CD8-positive, alpha-beta memory T cell (primary cell): Measurements from ENCODE around the gene SPACA4. TPM values are rescaled to one million over a fixed set of nuclear protein-coding genes. Genes with fewer than 3 reads are reported as not detected.

Experiments used
- CTCF ChIA-PET: fragments of 350-600 bp; sonication (Branson Sonifier 250); formaldehyde crosslinking; loops from one replicate; lab custom pipeline; 2021; ENCODE audit warnings: antibody characterized with exemption; lab: Charles Lee
- POLR2A ChIA-PET: fragments of 350-600 bp; sonication (Branson Sonifier 250); formaldehyde crosslinking; loops from one replicate; lab custom pipeline; 2021; ENCODE audit warnings: antibody characterized with exemption; lab: Charles Lee
- DNase-seq, 5 donors: peaks; one replicate each; pipeline versions ENCODE4 v3.0.0 to v3.0.0-alpha.2; 2020 to 2022; ENCODE audit warnings: mixed read lengths in 1 of 5
- H3K27ac ChIP-seq: one replicate; pipeline ENCODE4 v1.7.0; 2013; ENCODE audit warnings: low read depth, mild to moderate bottlenecking, low read length, moderate library complexity
- H3K27me3 ChIP-seq: 2 replicates; pipeline ENCODE4 v1.7.0; 2013; ENCODE audit warnings: low read length, mild to moderate bottlenecking; ENCODE audit not compliant: insufficient read depth, poor library complexity, severe bottlenecking
- H3K36me3 ChIP-seq: 2 replicates; pipeline ENCODE4 v1.7.0; 2013; ENCODE audit warnings: mild to moderate bottlenecking, low read length, moderate library complexity; ENCODE audit not compliant: insufficient read depth
- H3K4me1 ChIP-seq: 2 replicates; pipeline ENCODE4 v1.7.0; 2013; ENCODE audit warnings: mild to moderate bottlenecking, low read length, moderate library complexity; ENCODE audit not compliant: insufficient read depth
- H3K4me3 ChIP-seq: 2 replicates; pipeline ENCODE4 v1.7.0; 2013; ENCODE audit warnings: mild to moderate bottlenecking, low read length
- H3K9me3 ChIP-seq: 2 replicates; pipeline ENCODE4 v1.7.0; 2013; ENCODE audit warnings: mild to moderate bottlenecking, low read length
- H3K27ac Mint-ChIP-seq, 8 donors: one replicate each; pipeline ENCODE4 v1.8.0; 2020 to 2021; ENCODE audit warnings: mixed read lengths in 8 of 8, mild to moderate bottlenecking in 6 of 8, inconsistent platforms in 3 of 8, moderate library complexity in 3 of 8
- H3K27me3 Mint-ChIP-seq, 2 donors: one replicate each; pipeline ENCODE4 v1.8.0; 2020 to 2021; ENCODE audit warnings: mixed read lengths in 2 of 2, mild to moderate bottlenecking in 1 of 2, moderate library complexity in 1 of 2
- H3K36me3 Mint-ChIP-seq, 3 donors: one replicate each; pipeline ENCODE4 v1.8.0; 2020 to 2021; ENCODE audit warnings: mixed read lengths in 3 of 3, inconsistent platforms in 1 of 3, mild to moderate bottlenecking in 1 of 3
- H3K4me1 Mint-ChIP-seq, 3 donors: one replicate each; pipeline ENCODE4 v1.8.0; 2020 to 2021; ENCODE audit warnings: mixed read lengths in 3 of 3, inconsistent platforms in 1 of 3, mild to moderate bottlenecking in 1 of 3
- H3K4me3 Mint-ChIP-seq, 7 donors: one replicate each; pipeline ENCODE4 v1.8.0; 2020 to 2021; ENCODE audit warnings: mixed read lengths in 7 of 7, mild to moderate bottlenecking in 6 of 7, moderate library complexity in 4 of 7, inconsistent platforms in 2 of 7
- H3K9me3 Mint-ChIP-seq, 5 donors: one replicate each; pipeline ENCODE4 v1.8.0; 2020 to 2022; ENCODE audit warnings: mixed read lengths in 5 of 5, mild to moderate bottlenecking in 3 of 5, moderate library complexity in 2 of 5, inconsistent platforms in 1 of 5
- polyA plus RNA-seq: library from polyadenylated mRNA; unstranded; fragments of 300-500 nt; fragmentation: Illumina TruSeq; gene quantifications from one replicate; pipeline ENCODE4 v1.2.3, GENCODE V29; 2021
- total RNA-seq, 2 experiments: library from RNA; stranded (reverse); gene quantifications; one replicate each; pipeline ENCODE4 v1.2.3, GENCODE V29; 2021

The SPACA4 gene
- total and polyA plus RNA-seq, 3 experiments from 2014 or later = not detected

GRCh38 chr19:48636859-48637448, 30.4 kb downstream of the SPACA4 start, which contains the start of gene DBP:
Gene DBP (minus strand): TSS chr19:48637379. CDS start chr19:48636994, 385 bp downstream.
- Mint-ChIP-seq H3K36me3 (peaks cover 0 to 33% (median 0%) of the 10 kb centered on the region in 3 donors), H3K27me3 (peaks cover 0 to 2% of the 10 kb centered on the region in 2 donors), H3K27ac (peak within 1 kb of the TSS; percentile 88 to 100 (median 98)), H3K9me3 (peaks cover 0 to 2% (median 0%) of the 10 kb centered on the region in 5 donors), H3K4me1 (peaks cover 35 to 69% (median 42%) of the 10 kb centered on the region in 3 donors), H3K4me3 (peak within 1 kb of the TSS; percentile 84 to 100 (median 98))
- peak within 1 kb of the TSS; percentile 97 for H3K27ac ChIP-seq
- H3K36me3 ChIP-seq = peaks cover 11% of the 10 kb centered on the region
- peak within 1 kb of the TSS; percentile 97 for H3K4me3 ChIP-seq
- POLR2A ChIA-PET = interaction anchor here (0.9 to 2.7 kb wide), 6 partner anchors 9 to 387 kb away, joined by 3 to 23 read pairs (median 5); partner anchors contain the start of genes CA11, RPL18 and SPHK2
- CTCF ChIA-PET = interaction anchor here (1.2 to 2.3 kb wide), 2 partner anchors 9 to 28 kb away, joined by 3 to 14 read pairs; partner anchors contain the start of gene CA11
- H3K9me3 ChIP-seq = no peaks in the 10 kb centered on the region
- H3K4me1 ChIP-seq = peaks cover 45% of the 10 kb centered on the region
- no peaks in the 10 kb centered on the region for H3K27me3 ChIP-seq
- peak in 2 of 5 donors; percentile 20 to 67 for DNase-seq

GRCh38 chr19:48637449-48637947, 31.0 kb downstream of the SPACA4 start:
- Histone ChIP-seq H3K4me1 (peaks cover 44% of the 10 kb centered on the region), H3K27me3 (no peaks in the 10 kb centered on the region), H3K36me3 (peaks cover 10% of the 10 kb centered on the region), H3K27ac (peak overlapping the region; percentile 97), H3K9me3 (no peaks in the 10 kb centered on the region), H3K4me3 (peak overlapping the region; percentile 97)
- ChIA-PET CTCF (interaction anchor here (0.7 to 2.3 kb wide), 3 partner anchors 8 to 28 kb away, joined by 3 to 14 read pairs (median 4); partner anchors contain the start of gene CA11), POLR2A (interaction anchor here (0.5 to 2.7 kb wide), 8 partner anchors 8 to 388 kb away, joined by 3 to 23 read pairs (median 4); partner anchors contain the start of genes CA11, RPL18 and SPHK2)
- peak; percentile 99 to 100 (median 100) for DNase-seq
- peaks cover 0 to 28% (median 0%) of the 10 kb centered on the region in 3 donors for H3K36me3 Mint-ChIP-seq
- peak overlapping the region; percentile 84 to 100 (median 98) for H3K4me3 Mint-ChIP-seq
- H3K27me3 Mint-ChIP-seq = peaks cover 0 to 2% of the 10 kb centered on the region in 2 donors
- H3K27ac Mint-ChIP-seq = peak overlapping the region; percentile 88 to 100 (median 98)
- H3K9me3 Mint-ChIP-seq = peaks cover 0 to 2% (median 0%) of the 10 kb centered on the region in 5 donors
- H3K4me1 Mint-ChIP-seq = peaks cover 35 to 67% (median 42%) of the 10 kb centered on the region in 3 donors

- H3K4me3 Mint-ChIP-seq = peak overlapping the region; percentile 84 to 100 (median 98)
- H3K27me3 Mint-ChIP-seq = peaks cover 0 to 2% of the 10 kb centered on the region in 2 donors
- H3K27ac ChIP-seq = peak overlapping the region; percentile 97
- peak overlapping the region; percentile 88 to 100 (median 98) for H3K27ac Mint-ChIP-seq
- no peaks in the 10 kb centered on the region for H3K9me3 ChIP-seq
- H3K36me3 Mint-ChIP-seq = peaks cover 0 to 21% (median 0%) of the 10 kb centered on the region in 3 donors
- H3K4me3 ChIP-seq = peak overlapping the region; percentile 93
- ChIA-PET CTCF (interaction anchor here (0.7 to 2.3 kb wide), 3 partner anchors 8 to 29 kb away, joined by 3 to 14 read pairs (median 4); partner anchors contain the start of gene CA11), POLR2A (interaction anchor here (0.5 to 2.7 kb wide), 10 partner anchors 8 to 1364 kb away, joined by 3 to 23 read pairs (median 4); partner anchors contain the start of genes CA11, RPL18 and SPHK2)
- H3K4me1 ChIP-seq = peaks cover 37% of the 10 kb centered on the region
- H3K4me1 Mint-ChIP-seq = peaks cover 35 to 63% (median 42%) of the 10 kb centered on the region in 3 donors
- peaks cover 3% of the 10 kb centered on the region for H3K36me3 ChIP-seq
- peak in 4 of 5 donors; percentile 76 to 93 (median 86) for DNase-seq
- no peaks in the 10 kb centered on the region for H3K27me3 ChIP-seq
- peaks cover 0 to 2% (median 0%) of the 10 kb centered on the region in 5 donors for H3K9me3 Mint-ChIP-seq
Measured at GRCh38 chr19:48637948-48638830, 31.6 kb downstream of the SPACA4 start.

- Mint-ChIP-seq H3K4me3 (peak overlapping the region; percentile 84 to 100 (median 98)), H3K4me1 (peaks cover 35 to 56% (median 39%) of the 10 kb centered on the region in 3 donors), H3K9me3 (peaks cover 0 to 2% (median 0%) of the 10 kb centered on the region in 5 donors), H3K27ac (peak overlapping the region; percentile 82 to 100 (median 96)), H3K27me3 (peaks cover 0 to 2% of the 10 kb centered on the region in 2 donors), H3K36me3 (peaks cover 0 to 18% (median 0%) of the 10 kb centered on the region in 3 donors)
- Histone ChIP-seq H3K9me3 (no peaks in the 10 kb centered on the region), H3K4me1 (peaks cover 30% of the 10 kb centered on the region), H3K4me3 (peak overlapping the region; percentile 93), H3K36me3 (no peaks in the 10 kb centered on the region), H3K27ac (peak overlapping the region; percentile 97), H3K27me3 (no peaks in the 10 kb centered on the region)
- POLR2A ChIA-PET = interaction anchor here (0.6 kb wide), 1 partner anchor 137 kb away, joined by 3 read pairs; no protein-coding TSS in a partner anchor
- DNase-seq = no peak
- CTCF ChIA-PET = no interaction called here
Measured at GRCh38 chr19:48638831-48639381, 32.4 kb downstream of the SPACA4 start.

- Mint-ChIP-seq H3K27me3 (peaks cover 0 to 2% of the 10 kb centered on the region in 2 donors), H3K36me3 (peaks cover 0 to 13% (median 0%) of the 10 kb centered on the region in 3 donors), H3K4me3 (peak overlapping the region; percentile 32 to 89 (median 61)), H3K27ac (peak overlapping the region; percentile 35 to 99 (median 78)), H3K4me1 (peaks cover 30 to 52% (median 39%) of the 10 kb centered on the region in 3 donors), H3K9me3 (peaks cover 0 to 1% (median 0%) of the 10 kb centered on the region in 5 donors)
- ChIA-PET CTCF (no interaction called here), POLR2A (interaction anchor here (0.6 to 0.7 kb wide), 3 partner anchors 13 to 860 kb away, joined by 3 to 7 read pairs (median 4); no protein-coding TSS in a partner anchor)
- DNase-seq = no peak
- Histone ChIP-seq H3K4me1 (peaks cover 29% of the 10 kb centered on the region), H3K27ac (peak overlapping the region; percentile 97), H3K9me3 (no peaks in the 10 kb centered on the region), H3K27me3 (no peaks in the 10 kb centered on the region), H3K36me3 (no peaks in the 10 kb centered on the region), H3K4me3 (peak overlapping the region; percentile 93)
Measured at GRCh38 chr19:48639483-48640375, 33.2 kb downstream of the SPACA4 start.

- Mint-ChIP-seq H3K27me3 (peaks cover 0 to 2% of the 10 kb centered on the region in 2 donors), H3K36me3 (peaks cover 0 to 8% (median 0%) of the 10 kb centered on the region in 3 donors), H3K4me3 (peak overlapping the region in 1 of 7 donors; percentile 57), H3K9me3 (no peaks in the 10 kb centered on the region), H3K27ac (no peak overlapping the region), H3K4me1 (peaks cover 36 to 59% (median 41%) of the 10 kb centered on the region in 3 donors)
- no peaks in the 10 kb centered on the region for H3K27me3 ChIP-seq
- POLR2A ChIA-PET = no interaction called here
- H3K4me3 ChIP-seq = no peak overlapping the region
- H3K27ac ChIP-seq = no peak overlapping the region
- no peaks in the 10 kb centered on the region for H3K9me3 ChIP-seq
- no peak for DNase-seq
- CTCF ChIA-PET = interaction anchor here (0.9 to 2.0 kb wide), 4 partner anchors 9 to 20 kb away, joined by 3 to 4 read pairs (median 4); no protein-coding TSS in a partner anchor
- H3K4me1 ChIP-seq = peaks cover 38% of the 10 kb centered on the region
- no peaks in the 10 kb centered on the region for H3K36me3 ChIP-seq
Measured at GRCh38 chr19:48641850-48642249, 35.3 kb downstream of the SPACA4 start.
